Colon (tissue), 2 donors: Measurements from ENCODE around the gene SLAMF6.

Experiments
- FAIRE-seq: peaks from 2 replicates; lab custom pipeline; 2012; peaks lifted over from hg19 to GRCh38; lab: Jason Lieb, UNC
- donor health status: control.
- donor health status: control.

Gene SLAMF6

DNA sequence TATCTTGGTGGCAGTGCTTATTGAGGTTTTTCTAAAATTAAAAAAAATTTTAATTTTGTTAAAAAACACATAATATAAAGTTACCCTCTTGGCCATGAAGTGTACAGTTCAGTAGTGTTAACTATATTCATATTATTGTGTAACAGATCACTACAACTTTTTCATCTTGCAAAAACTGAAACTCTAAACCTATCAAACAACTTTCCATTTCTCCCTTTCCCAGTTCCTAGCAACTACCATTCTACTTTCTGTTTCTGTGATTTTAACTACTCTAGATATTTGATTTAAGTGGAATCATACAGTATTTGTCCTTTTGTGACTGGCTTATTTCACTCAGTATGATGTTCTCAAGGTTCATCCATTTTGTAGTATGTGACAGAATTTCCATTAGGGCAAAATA, 55.5 kb downstream of the SLAMF6 start:
- no peak for FAIRE-seq

DNA sequence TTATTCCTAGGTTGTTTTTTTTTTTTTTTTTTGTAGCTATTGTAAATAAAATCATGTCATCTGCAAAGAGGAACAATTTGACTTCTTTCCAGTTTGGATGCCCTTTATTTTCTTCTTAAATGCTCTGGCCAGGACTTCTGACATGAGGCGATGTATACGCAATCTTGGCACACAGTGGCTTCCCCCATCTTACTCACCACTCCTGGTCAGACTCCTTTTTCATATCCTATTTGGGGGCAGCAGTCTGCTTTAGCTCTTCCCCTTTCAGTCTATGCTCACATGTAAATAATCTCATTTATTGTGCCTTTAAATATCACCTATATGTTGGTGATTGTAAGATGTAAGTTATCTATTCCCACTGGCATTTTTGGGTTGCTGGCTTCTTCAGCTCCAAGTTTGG, 56.1 kb downstream of the SLAMF6 start:
- FAIRE-seq = no peak

- no peak for FAIRE-seq
Measured at GRCh38 chr1:160465123-160465522, 57.9 kb downstream of the SLAMF6 start.

- no peak for FAIRE-seq
Measured at GRCh38 chr1:160460683-160461287, 62.3 kb downstream of the SLAMF6 start.

DNA sequence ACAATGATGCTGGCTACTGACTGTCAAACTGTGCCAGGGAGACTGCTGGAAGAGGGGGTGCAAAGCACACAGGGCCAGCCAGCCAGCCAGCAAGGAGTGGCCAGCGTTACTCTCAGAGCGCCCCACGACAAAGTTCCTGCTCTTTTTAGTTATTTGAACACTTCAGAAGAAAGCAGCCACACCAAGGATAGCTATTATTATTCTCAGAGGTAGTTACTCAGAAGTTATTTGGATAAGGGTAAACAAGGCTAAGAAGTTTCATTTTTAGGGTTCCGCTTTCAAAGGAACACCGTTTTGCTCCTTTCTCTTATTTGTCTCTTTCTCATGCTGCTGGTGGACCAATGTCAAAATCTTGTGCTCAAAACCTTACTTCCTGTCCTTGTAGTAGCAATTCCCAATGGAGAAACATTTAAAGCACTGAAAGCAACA, 62.8 kb downstream of the SLAMF6 start:
- no peak for FAIRE-seq

GRCh38 chr1:160459687-160460086, 63.4 kb downstream of the SLAMF6 start:
- no peak for FAIRE-seq

DNA sequence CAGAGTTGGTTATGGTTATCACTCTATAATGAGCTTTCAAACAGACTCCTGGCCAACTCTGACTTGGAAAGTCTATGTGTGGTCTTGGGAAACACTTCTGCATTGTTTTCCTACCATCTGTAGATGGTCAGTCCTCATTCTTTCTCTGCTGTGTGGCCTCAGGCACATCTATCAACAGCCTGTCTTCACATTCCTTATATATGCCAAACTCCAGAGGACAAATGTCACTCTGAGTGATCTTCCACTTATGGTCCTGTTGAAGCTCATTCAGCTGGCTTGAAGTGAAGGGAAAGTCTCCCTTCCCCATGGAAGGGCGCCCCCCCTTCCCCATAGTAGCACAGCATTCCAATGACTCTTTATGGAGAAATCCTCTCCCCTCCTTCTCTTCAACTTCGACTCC, 64.0 kb downstream of the SLAMF6 start:
- no peak for FAIRE-seq

DNA sequence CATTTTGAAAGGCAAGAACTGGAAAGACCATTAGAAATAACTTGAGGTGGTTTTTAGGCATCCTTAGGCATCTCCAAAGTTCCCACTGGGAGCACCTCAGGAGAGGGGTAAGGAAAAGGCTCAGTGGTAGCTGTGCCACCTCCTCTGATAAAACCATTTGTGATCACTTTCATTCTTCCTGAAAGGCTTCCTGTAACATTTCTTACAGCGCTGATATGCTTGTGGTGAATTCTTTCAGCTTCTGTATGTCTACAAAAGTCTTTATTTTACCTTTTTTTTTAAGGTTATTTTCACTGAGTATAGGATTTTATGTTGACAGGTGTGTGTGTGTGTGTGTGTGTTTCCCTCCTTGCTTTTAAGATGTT, 67.9 kb downstream of the SLAMF6 start:
- FAIRE-seq = no peak

DNA sequence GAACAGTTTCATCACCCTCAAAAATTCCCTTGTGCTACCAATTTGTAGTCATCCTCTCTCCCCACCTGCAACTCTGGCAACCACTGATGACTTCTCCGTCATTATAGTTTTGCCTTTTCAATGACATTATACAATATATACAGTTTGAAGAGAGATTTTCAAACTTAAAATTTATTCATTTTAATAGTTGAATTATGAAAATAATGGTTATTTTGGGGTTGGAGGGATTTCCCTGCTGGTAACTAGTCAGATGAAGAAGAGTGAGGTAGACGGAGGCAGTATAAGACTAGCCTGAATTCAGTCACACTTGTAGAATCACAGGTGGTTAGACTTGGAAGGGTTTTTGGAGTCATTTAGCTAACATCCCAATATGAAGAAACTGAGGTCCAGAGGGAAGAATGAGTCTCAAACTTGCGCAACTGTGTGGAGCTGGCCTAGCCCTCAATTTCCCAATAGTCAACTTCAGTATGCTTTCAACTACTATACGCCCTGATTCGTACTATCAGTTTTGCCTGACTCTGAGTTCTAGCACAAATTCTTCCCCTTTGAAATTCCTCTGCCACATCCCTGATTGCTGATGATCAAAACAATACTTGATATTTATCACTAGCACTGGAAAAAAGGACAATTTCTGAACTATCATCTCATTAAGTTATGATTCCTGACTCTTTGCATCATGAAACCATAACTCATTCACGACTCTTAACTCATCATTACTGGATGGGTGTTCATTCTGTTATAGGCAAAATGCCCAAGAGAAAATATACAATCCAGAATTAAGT, 68.5 kb downstream of the SLAMF6 start:
- no peak for FAIRE-seq

- FAIRE-seq = no peak
Measured at GRCh38 chr1:160453443-160453842, 69.6 kb downstream of the SLAMF6 start.

GRCh38 chr1:160451859-160452232, 71.2 kb downstream of the SLAMF6 start:
- FAIRE-seq = no peak

DNA sequence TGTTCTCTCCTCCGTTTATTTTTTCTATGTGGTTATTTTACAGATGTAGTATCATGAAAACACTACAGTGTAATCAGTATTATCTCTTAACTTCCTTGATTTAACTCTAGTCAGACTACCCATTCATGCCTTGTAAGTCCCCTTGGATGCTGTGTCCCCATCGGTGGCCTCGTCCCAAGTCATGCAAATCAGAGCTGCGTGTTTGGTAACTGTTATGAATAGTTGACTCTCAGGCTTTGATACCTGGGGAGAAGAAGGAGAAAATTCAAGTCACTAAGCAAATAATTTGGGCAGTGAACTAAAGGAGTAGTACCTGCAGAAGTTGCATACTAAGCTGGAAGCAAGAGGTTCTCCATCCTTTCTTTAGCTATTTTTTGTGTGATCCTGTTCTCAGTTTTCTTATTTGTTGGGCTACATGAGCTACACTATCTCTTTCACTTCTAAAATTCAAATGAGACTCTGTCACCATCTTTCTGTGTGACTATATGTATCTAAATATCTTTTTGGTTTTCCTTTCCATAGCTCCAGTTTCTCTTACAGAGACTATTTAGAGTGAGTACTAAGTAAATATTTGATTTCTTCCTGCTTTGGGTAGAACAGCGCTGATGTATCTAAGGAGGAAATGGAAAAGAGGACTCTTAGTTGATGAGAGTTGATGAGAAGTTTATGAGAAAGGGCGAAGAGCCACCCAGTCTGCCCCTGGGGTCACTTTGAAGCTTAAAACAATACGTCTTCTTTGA, 71.8 kb downstream of the SLAMF6 start:
- FAIRE-seq = no peak

- no peak for FAIRE-seq
Measured at GRCh38 chr1:160449494-160449893, 73.6 kb downstream of the SLAMF6 start.

GRCh38 chr1:160446945-160447600, 76.0 kb downstream of the SLAMF6 start:
- FAIRE-seq = no peak

- peak; percentile 72 for FAIRE-seq
Measured at GRCh38 chr1:160439718-160440117, 83.3 kb downstream of the SLAMF6 start.

- no peak for FAIRE-seq
Measured at GRCh38 chr1:160438935-160439334, 84.1 kb downstream of the SLAMF6 start.

DNA sequence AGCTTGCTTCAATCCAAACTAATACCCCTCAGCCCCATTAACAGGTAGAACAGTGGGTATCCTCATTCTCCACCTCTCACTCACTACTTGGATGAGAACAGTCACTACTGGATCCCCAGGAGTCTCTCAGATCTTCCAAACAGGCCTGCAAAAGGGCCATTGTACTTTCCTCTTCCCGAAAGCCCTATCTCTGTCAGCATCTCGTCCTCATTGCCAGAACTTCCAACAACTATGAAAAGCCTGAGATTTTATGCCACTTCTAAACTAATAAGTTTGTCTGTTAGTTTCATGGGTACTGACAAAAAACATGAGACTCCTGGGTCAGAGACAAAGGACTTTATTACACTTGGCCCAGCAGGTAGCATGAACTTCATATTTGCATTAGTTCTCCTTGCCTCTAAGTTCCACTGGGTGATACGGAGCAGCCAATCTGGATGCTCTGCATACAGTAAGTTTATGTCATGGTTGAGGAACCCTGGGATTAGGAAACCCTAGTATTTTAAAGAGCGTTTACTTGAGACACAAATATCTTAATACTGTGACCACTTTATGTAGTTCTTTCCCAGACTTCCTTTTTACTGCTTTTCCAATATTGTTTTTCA, 84.6 kb downstream of the SLAMF6 start:
- no peak for FAIRE-seq

- no peak for FAIRE-seq
Measured at GRCh38 chr1:160437432-160438316, 85.4 kb downstream of the SLAMF6 start.

DNA sequence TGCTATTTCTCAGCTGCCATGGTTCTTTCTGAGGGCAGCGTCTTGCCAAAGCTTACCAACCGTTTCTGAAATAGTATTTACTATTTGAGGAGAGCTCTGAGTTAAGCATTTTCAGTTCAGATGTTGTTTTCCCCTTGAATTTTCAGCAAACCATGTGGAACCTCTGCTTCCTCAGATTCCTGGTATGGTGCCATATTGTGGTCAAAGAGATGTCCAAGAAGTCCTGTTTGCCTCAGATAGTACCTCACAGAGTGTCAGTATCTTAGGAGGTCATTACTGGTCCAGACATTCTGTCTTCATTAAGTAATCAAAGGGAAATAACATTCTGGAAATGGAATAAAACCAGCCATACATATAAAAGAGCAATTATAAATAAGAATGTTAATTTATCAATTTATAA, 86.1 kb downstream of the SLAMF6 start:
- FAIRE-seq = no peak
